H1 (cell line): ENCODE data around the gene CRYBA4. TPM values are rescaled to one million over a fixed set of nuclear protein-coding genes. Genes with fewer than 3 reads are reported as not detected.

Experiments
- CTCF ChIA-PET: fragments of 300-600 bp; sonication (Branson Sonifier 250); formaldehyde crosslinking; loops from one replicate; lab custom pipeline; 2021; ENCODE audit not compliant: partially characterized antibody; lab: Charles Lee
- POLR2A ChIA-PET: fragments of 300-600 bp; sonication (Branson Sonifier 250); formaldehyde crosslinking; loops from one replicate; lab custom pipeline; 2021; ENCODE audit warnings: inconsistent platforms; ENCODE audit not compliant: partially characterized antibody; lab: Charles Lee
- DNase-seq, 2 experiments: peaks; one replicate each; pipeline versions ENCODE4 v3.0.0 to v3.0.0-alpha.2; 2010 to 2022; ENCODE audit warnings: low spot score in 2 of 2, low read depth in 1 of 2, mixed read lengths in 1 of 2
- FAIRE-seq: peaks from 2 replicates; lab custom pipeline; 2011; peaks lifted over from hg19 to GRCh38; lab: Jason Lieb, UNC
- H2AFZ ChIP-seq: 2 replicates; pipeline ENCODE4 v1.8.1; 2012; ENCODE audit warnings: low read length, inconsistent platforms
- H2AK5ac ChIP-seq: 2 replicates; pipeline ENCODE4 v1.6.1; 2013; ENCODE audit warnings: low read depth, low read length
- H2BK120ac ChIP-seq: replicated peaks from 2 replicates; pipeline ENCODE3; 2013; ENCODE audit warnings: low read depth, low read length, inconsistent platforms
- H2BK12ac ChIP-seq: 2 replicates; pipeline ENCODE4 v1.6.1; 2013; ENCODE audit warnings: low read depth, low read length
- H2BK15ac ChIP-seq: 2 replicates; pipeline ENCODE4 v1.6.1; 2013; ENCODE audit warnings: low read length
- H2BK20ac ChIP-seq: 2 replicates; pipeline ENCODE4 v1.6.1; 2013; ENCODE audit warnings: low read length
- H2BK5ac ChIP-seq: 2 replicates; pipeline ENCODE4 v1.6.1; 2013; ENCODE audit warnings: low read depth, low read length
- H3K14ac ChIP-seq: 2 replicates; pipeline ENCODE4 v1.6.1; 2013; ENCODE audit warnings: inconsistent platforms; ENCODE audit not compliant: insufficient read length
- H3K18ac ChIP-seq: 2 replicates; pipeline ENCODE4 v1.6.1; 2013; ENCODE audit warnings: low read length; ENCODE audit errors: extremely low read depth
- H3K23ac ChIP-seq: 2 replicates; pipeline ENCODE4 v1.6.1; 2013; ENCODE audit warnings: inconsistent platforms; ENCODE audit not compliant: insufficient read length
- H3K23me2 ChIP-seq: 2 replicates; pipeline ENCODE4 v1.6.1; 2013; ENCODE audit warnings: low read depth, low read length
- H3K27ac ChIP-seq: 2 replicates; pipeline ENCODE4 v1.6.1; 2011; ENCODE audit warnings: low read depth, low read length, inconsistent platforms
- H3K27me3 ChIP-seq, 4 experiments: replicated peaks in 1 of 4; 1 replicate in 1 of 4; 2 replicates in 3 of 4; pipeline versions ENCODE4 v1.6.1 to v1.8.1; 2011 to 2013; ENCODE audit warnings: low read length in 3 of 4, mild to moderate bottlenecking in 3 of 4, inconsistent platforms in 2 of 4, mixed read lengths in 2 of 4, moderate library complexity in 1 of 4; ENCODE audit not compliant: control insufficient read depth in 3 of 4, insufficient read depth in 3 of 4; ENCODE audit errors: extremely low read depth in 1 of 4
- H3K36me3 ChIP-seq, 4 experiments: 2 replicates each; pipeline versions ENCODE4 v1.6.1 to v1.8.1; 2011 to 2013; ENCODE audit warnings: mild to moderate bottlenecking in 4 of 4, low read length in 3 of 4, moderate library complexity in 2 of 4, control low read depth in 1 of 4, inconsistent platforms in 1 of 4; ENCODE audit not compliant: insufficient read depth in 4 of 4, control insufficient read depth in 2 of 4
- H3K4ac ChIP-seq: replicated peaks from 2 replicates; pipeline ENCODE3; 2013; ENCODE audit warnings: low read length, low read depth, mixed read lengths, inconsistent platforms; ENCODE audit not compliant: insufficient read length
- H3K4me1 ChIP-seq, 4 experiments: replicated peaks in 1 of 4; 1 replicate in 1 of 4; 2 replicates in 3 of 4; pipeline versions ENCODE4 v1.6.1 to v1.8.1; 2011 to 2013; ENCODE audit warnings: low read length in 3 of 4, inconsistent platforms in 2 of 4, mixed read lengths in 1 of 4; ENCODE audit not compliant: insufficient read depth in 4 of 4, control insufficient read depth in 3 of 4
- H3K4me2 ChIP-seq, 2 experiments: 2 replicates each; pipeline versions ENCODE4 v1.6.1 to v1.8.1; 2011 to 2013; ENCODE audit warnings: low read depth in 2 of 2, low read length in 2 of 2, control low read depth in 1 of 2, inconsistent platforms in 1 of 2, mild to moderate bottlenecking in 1 of 2; ENCODE audit not compliant: insufficient read depth in 1 of 2
- H3K4me3 ChIP-seq, 4 experiments: fragments of 200-600, 300-600 bp in 1 of 4; sonication (generic), shearing (Covaris generic), sonication (Bioruptor Twin) in 1 of 4; 2 replicates each; pipeline versions ENCODE4 v1.5.1 to v1.8.1; 2011 to 2016; ENCODE audit warnings: low read length in 4 of 4, low read depth in 3 of 4, control low read depth in 2 of 4, inconsistent platforms in 2 of 4, mild to moderate bottlenecking in 2 of 4, mixed read lengths in 1 of 4, moderate library complexity in 1 of 4; ENCODE audit not compliant: insufficient read depth in 2 of 4; ENCODE audit errors: extremely low read depth in 1 of 4
- H3K56ac ChIP-seq: replicated peaks from 2 replicates; pipeline ENCODE3; 2013; ENCODE audit warnings: low read depth, mild to moderate bottlenecking, mixed read lengths, low read length, inconsistent platforms; ENCODE audit not compliant: insufficient read length
- H3K79me1 ChIP-seq: 2 replicates; pipeline ENCODE4 v1.6.1; 2013; ENCODE audit warnings: low read depth, low read length, control low read depth
- H3K79me2 ChIP-seq, 2 experiments: 2 replicates each; pipeline versions ENCODE4 v1.6.1 to v1.8.1; 2012 to 2013; ENCODE audit warnings: low read length in 2 of 2, mild to moderate bottlenecking in 2 of 2, inconsistent platforms in 1 of 2; ENCODE audit not compliant: insufficient read depth in 2 of 2, control insufficient read depth in 1 of 2
- H3K9ac ChIP-seq, 4 experiments: replicated peaks in 1 of 4; 1 replicate in 1 of 4; 2 replicates in 3 of 4; pipeline versions ENCODE4 v1.6.1 to v1.8.1; 2011 to 2013; ENCODE audit warnings: low read depth in 3 of 4, low read length in 3 of 4, control low read depth in 2 of 4, mild to moderate bottlenecking in 2 of 4, moderate library complexity in 2 of 4, inconsistent platforms in 1 of 4; ENCODE audit errors: extremely low read depth in 1 of 4
- H3K9me3 ChIP-seq, 2 experiments: 2 replicates each; pipeline versions ENCODE4 v1.6.1 to v1.8.1; 2012 to 2013; ENCODE audit warnings: mild to moderate bottlenecking in 2 of 2, moderate library complexity in 2 of 2, control low read depth in 1 of 2, inconsistent platforms in 1 of 2, low read depth in 1 of 2, low read length in 1 of 2, mixed read lengths in 1 of 2; ENCODE audit not compliant: insufficient read depth in 2 of 2
- H4K20me1 ChIP-seq, 2 experiments: replicated peaks in 1 of 2; 2 replicates each; pipeline versions ENCODE3 to v1.8.1; 2011 to 2013; ENCODE audit warnings: inconsistent platforms in 2 of 2, low read length in 2 of 2, mild to moderate bottlenecking in 1 of 2; ENCODE audit not compliant: insufficient read depth in 2 of 2, control insufficient read depth in 1 of 2
- H4K5ac ChIP-seq: 2 replicates; pipeline ENCODE4 v1.6.1; 2013; ENCODE audit warnings: low read length, low read depth, mixed read lengths, inconsistent platforms; ENCODE audit not compliant: insufficient read length
- H4K8ac ChIP-seq: 2 replicates; pipeline ENCODE4 v1.8.0; 2013; ENCODE audit warnings: mild to moderate bottlenecking, moderate library complexity, low read length, inconsistent platforms; ENCODE audit not compliant: insufficient read depth; ENCODE audit errors: extremely low read depth
- H4K91ac ChIP-seq: replicated peaks from 2 replicates; pipeline ENCODE3; 2013; ENCODE audit warnings: low read length, mixed read lengths, inconsistent platforms; ENCODE audit not compliant: insufficient read length
- BCL11A ChIP-seq, 2 experiments: IDR thresholded peaks; one replicate each; pipeline ENCODE4 v1.6.1; 2011; ENCODE audit warnings: low read depth in 2 of 2, low read length in 2 of 2, mild to moderate bottlenecking in 2 of 2
- CBX5 ChIP-seq: fragments of 300-800, 300-1000 bp; sonication (generic); IDR thresholded peaks from 2 replicates; pipeline ENCODE4 v1.7.1; 2016; ENCODE audit warnings: antibody characterized with exemption, low read length, low read depth
- CBX8 ChIP-seq: fragments of 300-800, 300-1000 bp; sonication (generic); IDR thresholded peaks from 2 replicates; pipeline ENCODE4 v1.7.1; 2016; ENCODE audit warnings: low read depth, low read length, borderline replicate concordance
- MAX ChIP-seq: IDR thresholded peaks from 2 replicates; pipeline ENCODE4 v1.6.1; 2012; ENCODE audit warnings: inconsistent platforms
- POLR2A ChIP-seq, 2 experiments: IDR thresholded peaks; 1 replicate in 1 of 2; 2 replicates in 1 of 2; pipeline ENCODE4 v1.6.1; 2011; ENCODE audit warnings: low read depth in 2 of 2, low read length in 2 of 2, mild to moderate bottlenecking in 2 of 2; ENCODE audit errors: control extremely low read depth in 1 of 2
- POU5F1 ChIP-seq: IDR thresholded peaks from 2 replicates; pipeline ENCODE4 v1.6.1; 2011; ENCODE audit warnings: low read depth, mild to moderate bottlenecking, low read length, moderate library complexity
- RBBP5 ChIP-seq: IDR thresholded peaks from 2 replicates; pipeline ENCODE4 v1.7.1; 2012; ENCODE audit warnings: low read depth, mild to moderate bottlenecking, inconsistent platforms, low read length, moderate library complexity, borderline replicate concordance
- SAP30 ChIP-seq: fragments of 300-600 bp; sonication (generic); IDR thresholded peaks from 2 replicates; pipeline ENCODE4 v1.7.1; 2012; ENCODE audit warnings: low read length, moderate library complexity, mild to moderate bottlenecking, inconsistent platforms; ENCODE audit not compliant: insufficient read depth, insufficient replicate concordance
- TAF7 ChIP-seq: optimal IDR thresholded peaks from 2 replicates; pipeline ENCODE3; 2011; ENCODE audit warnings: low read depth, mild to moderate bottlenecking, inconsistent platforms, low read length, moderate library complexity, borderline replicate concordance
- TEAD4 ChIP-seq: IDR thresholded peaks from 2 replicates; pipeline ENCODE4 v1.6.1; 2012; ENCODE audit warnings: low read depth, low read length, inconsistent platforms, mixed read lengths
- USF2 ChIP-seq: IDR thresholded peaks from 2 replicates; pipeline ENCODE4 v1.6.1; 2011; ENCODE audit warnings: low read length, improper control_type of control experiment
- WGBS, 2 experiments: shearing (Covaris generic) in 1 of 2; methylation state at CpG; one replicate each; pipeline versions ENCODE4 v1.1.6 to v1.1.7; 2013 to 2015; ENCODE audit warnings: low lambda C conversion rate in 2 of 2, mixed read lengths in 2 of 2, inconsistent platforms in 1 of 2, low coverage in 1 of 2, missing lambda C conversion rate in 1 of 2; ENCODE audit not compliant: insufficient replicate concordance in 2 of 2, insufficient coverage in 1 of 2, insufficient read length in 1 of 2; ENCODE audit errors: extremely low coverage in 1 of 2, missing lambda C conversion rate in 1 of 2; 5-methylcytosine and 5-hydroxymethylcytosine counted together
- polyA plus RNA-seq, 7 experiments: library from polyadenylated mRNA; depleted of rRNA in 3 of 7; stranded (reverse) in 5 of 7; unstranded in 2 of 7; fragments of >200 nt in 5 of 7; fragments of 200-250 nt in 2 of 7; gene quantifications; 1 replicate in 5 of 7; 2 replicates in 1 of 7; 4 replicates in 1 of 7; pipeline versions ENCODE4 v1.2.1 to v1.2.3, GENCODE V29; 2011 to 2013; ENCODE audit warnings: missing spikeins in 2 of 7, mixed read lengths in 2 of 7
- total RNA-seq: library from RNA; stranded (reverse); fragmentation: NEBNext Ultra II Directional; extraction: Animal tissue kit (Norgen Biotek cat#: 25700); gene quantifications from 2 replicates; pipeline ENCODE4 v1.2.1, GENCODE V29; 2021

CRYBA4 gene
- total and polyA plus RNA-seq, 2 of the 8 experiments (the other 6 are each of a cell fraction or from before 2014, with no cell fraction given): 0.67 to 3.1 TPM

GRCh38 chr22:26579331-26579886, 42.4 kb upstream of the CRYBA4 start:
- Histone ChIP-seq H4K91ac (no peak overlapping the region), H4K5ac (no peak overlapping the region), H3K4ac (no peak overlapping the region), H2BK20ac (no peak overlapping the region), H2AFZ (no peak overlapping the region), H3K4me3 (no peak overlapping the region), H3K9ac (no peak overlapping the region; a peak in 3 of 7 replicates), H3K27ac (peak overlapping the region; percentile 29; the same call in 1 of the 2 replicates), H3K4me1 (peaks cover 9 to 38% (median 15%) of the 10 kb centered on the region in 4 experiments), H3K79me2 (peaks cover 0 to 92% of the 10 kb centered on the region in 2 experiments), H3K27me3 (no peaks in the 10 kb centered on the region), H3K9me3 (no peaks in the 10 kb centered on the region), H2BK12ac (no peak overlapping the region), H3K56ac (no peak overlapping the region), H3K79me1 (peaks cover 30% of the 10 kb centered on the region), H3K23ac (no peak overlapping the region), H2BK5ac (0 out of 2 replicates have a peak overlapping the region, but pooled peaks have one; percentile 83), H2BK15ac (no peak overlapping the region; the same call in 1 of the 2 replicates), H3K18ac (peak overlapping the region; percentile 10; the same call in 1 of the 2 replicates), H3K4me2 (peak overlapping the region; percentile 27 to 49; a peak in 2 of 4 replicates), H3K36me3 (peaks cover 4 to 23% (median 5%) of the 10 kb centered on the region in 4 experiments; a peak in 6 of 8 replicates), H3K14ac (no peak overlapping the region), H4K20me1 (peaks cover 2 to 17% of the 10 kb centered on the region in 2 experiments), H3K23me2 (peaks cover 2% of the 10 kb centered on the region; the same call in 1 of the 2 replicates), H2BK120ac (no peak overlapping the region), H2AK5ac (no peak overlapping the region), H4K8ac (no peak overlapping the region)
- ChIA-PET POLR2A (interaction anchor here (0.7 to 3.0 kb wide), 11 partner anchors 9 to 92 kb away, joined by 3 to 17 read pairs (median 3); partner anchors contain the start of gene TFIP11), CTCF (interaction anchor here (1.0 to 2.2 kb wide), 4 partner anchors 15 to 87 kb away, joined by 3 to 10 read pairs (median 4); no protein-coding TSS in a partner anchor)
- FAIRE-seq (no peak), DNase-seq (no peak)
- WGBS, 2 experiments: 88% methylated on average over 10 of the region's 10 CpGs; no CpG with 5 or more reads in 1 of the 2 experiments
- no peak for TF ChIP-seq POU5F1
- no peak for TF ChIP-seq SAP30
- TF ChIP-seq BCL11A (IDR thresholded peaks at IDR 0.05; ENCODE audit: low read depth in 2 of 2, low read length in 2 of 2): no peak
- TF ChIP-seq POLR2A (IDR thresholded peaks at IDR 0.05; ENCODE audit: control extremely low read depth in 1 of 2, low read depth in 2 of 2, low read length in 2 of 2): no peak
- TF ChIP-seq MAX: no peak
- TF ChIP-seq TAF7: no peak
- TF ChIP-seq CBX8: no peak
- no peak for TF ChIP-seq CBX5
- TF ChIP-seq USF2: no peak
- TF ChIP-seq RBBP5: no peak
- no peak for TF ChIP-seq TEAD4
